ENCODE measurements around the gene CLEC20A. TPM values are rescaled to one million over a fixed set of nuclear protein-coding genes. Genes with fewer than 3 reads are reported as not detected.

CLEC20A gene
- total RNA-seq, 1 donor from 2014 or later = not detected

GRCh38 chr1:178498896-178499675 lies 2.3 kb upstream of the CLEC20A start:
- no peak overlapping the region for H3K27ac Mint-ChIP-seq
- DNase-seq (ENCODE audit: extremely low spot score, unreplicated experiment) = no peak
- TF ChIP-seq CTCF (conservative IDR thresholded peaks at IDR 0.05) = no peak

GRCh38 chr1:178497903-178498478 lies 1.2 kb upstream of the CLEC20A start:
- H3K36me3 Mint-ChIP-seq = no peaks in the 10 kb centered on the region
- no peak overlapping the region for H3K27ac Mint-ChIP-seq
- TF ChIP-seq CTCF (conservative IDR thresholded peaks at IDR 0.05) = no peak
- peaks cover 13% of the 10 kb centered on the region for H3K4me1 Mint-ChIP-seq (ENCODE audit: unreplicated experiment)
- no peaks in the 10 kb centered on the region for H3K27me3 Mint-ChIP-seq
- DNase-seq (ENCODE audit: extremely low spot score, unreplicated experiment) = no peak
- no peaks in the 10 kb centered on the region for H3K9me3 Mint-ChIP-seq
- H3K4me3 Mint-ChIP-seq = no peak overlapping the region

More at GRCh38 chr1:178498896-178499675, 2.3 kb upstream of the CLEC20A start:
- Mint-ChIP-seq H3K4me3 (no peak overlapping the region), H3K27me3 (no peaks in the 10 kb centered on the region), H3K9me3 (no peaks in the 10 kb centered on the region), H3K36me3 (no peaks in the 10 kb centered on the region), H3K4me1 (ENCODE audit: unreplicated experiment) (peaks cover 13% of the 10 kb centered on the region)

GRCh38 chr1:178495741-178496409 lies 889 bp downstream of the CLEC20A start:
- H3K4me1 Mint-ChIP-seq (ENCODE audit: unreplicated experiment) = peaks cover 9% of the 10 kb centered on the region
- H3K27me3 Mint-ChIP-seq = peaks cover 3% of the 10 kb centered on the region

GRCh38 chr1:178495158-178495557 lies 1.6 kb downstream of the CLEC20A start:
- DNase-seq (ENCODE audit: extremely low spot score, unreplicated experiment) = no peak
- no peaks in the 10 kb centered on the region for H3K9me3 Mint-ChIP-seq
- no peak overlapping the region for H3K27ac Mint-ChIP-seq

More at GRCh38 chr1:178495741-178496409, 889 bp downstream of the CLEC20A start:
- no peaks in the 10 kb centered on the region for H3K9me3 Mint-ChIP-seq
- TF ChIP-seq CTCF (conservative IDR thresholded peaks at IDR 0.05) = no peak
- no peaks in the 10 kb centered on the region for H3K36me3 Mint-ChIP-seq
- no peak overlapping the region for H3K27ac Mint-ChIP-seq
- H3K4me3 Mint-ChIP-seq = no peak overlapping the region
- no peak for DNase-seq (ENCODE audit: extremely low spot score, unreplicated experiment)

GRCh38 chr1:178494569-178494971 lies 2.2 kb downstream of the CLEC20A start:
- H3K4me3 Mint-ChIP-seq = no peak overlapping the region
- DNase-seq (ENCODE audit: extremely low spot score, unreplicated experiment) = no peak
- H3K27ac Mint-ChIP-seq = no peak overlapping the region
- peaks cover 9% of the 10 kb centered on the region for H3K4me1 Mint-ChIP-seq (ENCODE audit: unreplicated experiment)
- no peaks in the 10 kb centered on the region for H3K9me3 Mint-ChIP-seq
- TF ChIP-seq CTCF (conservative IDR thresholded peaks at IDR 0.05) = no peak
- H3K36me3 Mint-ChIP-seq = no peaks in the 10 kb centered on the region
- H3K27me3 Mint-ChIP-seq = peaks cover 3% of the 10 kb centered on the region

More at GRCh38 chr1:178495158-178495557, 1.6 kb downstream of the CLEC20A start:
- H3K4me1 Mint-ChIP-seq (ENCODE audit: unreplicated experiment) = peaks cover 9% of the 10 kb centered on the region
- no peaks in the 10 kb centered on the region for H3K36me3 Mint-ChIP-seq
- TF ChIP-seq CTCF (conservative IDR thresholded peaks at IDR 0.05) = no peak
- H3K27me3 Mint-ChIP-seq = peaks cover 3% of the 10 kb centered on the region
- no peak overlapping the region for H3K4me3 Mint-ChIP-seq

Data from type B pancreatic cell (in vitro differentiated cells).